Breast epithelium (tissue), 3 donors: ENCODE results near the gene ING4.

Experiments used
- CTCF ChIP-seq, 3 donors: fragments of 450-650 bp; IDR thresholded peaks; one replicate each; pipeline ENCODE4 v1.5.1; 2016 to 2017; ENCODE audit warnings: antibody characterized with exemption in 3 of 3, mild to moderate bottlenecking in 3 of 3, moderate library complexity in 3 of 3
- POLR2A ChIP-seq: fragments of 450-650 bp; IDR thresholded peaks from one replicate; pipeline ENCODE4 v1.6.1; 2016; ENCODE audit warnings: antibody characterized with exemption, mild to moderate bottlenecking, moderate library complexity
- POLR2AphosphoS5 ChIP-seq, 3 donors: sonication (generic); formaldehyde crosslinking; IDR thresholded peaks; one replicate each; pipeline ENCODE4 v1.6.1; 2017; ENCODE audit warnings: antibody characterized with exemption in 3 of 3

- TF ChIP-seq POLR2AphosphoS5 (IDR thresholded peaks at IDR 0.05) = no peak
- no peak for TF ChIP-seq CTCF (IDR thresholded peaks at IDR 0.05)
- TF ChIP-seq POLR2A = no peak
Measured at GRCh38 chr12:6640497-6640896, 22.4 kb downstream of the ING4 start.
